Measurements from ENCODE around the gene PDGFB.
A peak's percentile ranks its signal among the peaks of the same experiment; 100 is the strongest.

Gene PDGFB

GRCh38 chr22:39253435-39254070, 8.8 kb upstream of the PDGFB start:
- H3K27ac Mint-ChIP-seq = no peak overlapping the region
- peaks cover 31% of the 10 kb centered on the region for H3K4me1 Mint-ChIP-seq
- CTCF ChIA-PET = interaction anchor here (0.8 to 1.0 kb wide), 2 partner anchors 63 to 383 kb away, joined by 3 read pairs; no protein-coding TSS in a partner anchor
- H3K36me3 Mint-ChIP-seq = no peaks in the 10 kb centered on the region
- DNase-seq = peak; percentile 51
- H3K4me3 Mint-ChIP-seq = no peak overlapping the region
- H3K27me3 Mint-ChIP-seq = peaks cover 88% of the 10 kb centered on the region
- H3K9me3 Mint-ChIP-seq = no peaks in the 10 kb centered on the region

DNA sequence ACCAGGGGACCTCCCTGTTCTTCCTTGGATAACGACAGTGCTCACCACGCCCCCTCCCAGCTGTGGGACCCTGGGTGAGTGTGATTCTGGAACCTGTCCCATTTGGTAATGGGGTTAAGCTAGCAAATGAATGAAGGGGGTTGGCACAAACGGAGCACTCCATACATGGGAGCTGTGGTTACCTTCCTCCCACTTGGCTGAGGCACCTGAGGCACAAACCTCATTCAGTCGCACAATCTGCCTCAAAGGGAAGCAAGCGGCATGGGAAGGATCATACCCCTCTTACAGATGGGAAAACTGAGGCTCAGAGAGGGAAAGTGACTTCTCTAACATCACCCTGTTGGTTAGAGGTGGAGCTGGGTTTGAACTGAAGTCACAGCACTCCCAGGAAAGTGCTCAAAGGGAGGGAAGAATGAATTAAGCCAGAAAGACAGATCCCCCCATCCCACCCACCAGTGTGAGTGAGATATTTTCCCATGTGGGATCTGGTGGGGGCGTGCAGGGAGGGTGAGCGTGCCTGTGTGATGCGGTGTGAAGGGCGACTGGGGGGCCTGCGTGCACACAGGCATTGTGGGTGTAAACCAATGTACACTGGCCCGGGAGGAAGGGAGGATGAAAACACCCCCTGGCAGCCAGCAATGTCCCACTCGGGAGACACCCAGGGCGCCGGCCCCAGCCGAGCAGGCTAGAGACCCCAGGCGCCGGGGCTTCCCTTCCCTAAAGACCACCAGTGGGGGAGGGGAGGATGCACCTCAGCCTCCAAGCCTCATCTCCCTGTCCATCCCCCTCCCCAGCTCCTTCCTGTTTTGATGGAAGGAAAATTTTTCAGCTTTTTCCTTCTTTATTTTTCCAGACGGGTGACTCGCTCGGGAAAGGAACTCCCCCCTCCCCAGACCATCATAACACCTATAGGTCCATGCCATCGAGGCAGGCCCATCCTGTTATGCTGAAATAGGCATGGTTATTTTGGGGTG, 8.0 kb upstream of the PDGFB start:
- CTCF ChIA-PET = interaction anchor here (0.8 to 1.0 kb wide), 2 partner anchors 64 to 382 kb away, joined by 3 read pairs; no protein-coding TSS in a partner anchor
- Mint-ChIP-seq H3K9me3 (no peaks in the 10 kb centered on the region), H3K4me3 (no peak overlapping the region), H3K27ac (no peak overlapping the region), H3K27me3 (peaks cover 93% of the 10 kb centered on the region), H3K4me1 (peaks cover 31% of the 10 kb centered on the region), H3K36me3 (no peaks in the 10 kb centered on the region)
- DNase-seq = no peak

DNA sequence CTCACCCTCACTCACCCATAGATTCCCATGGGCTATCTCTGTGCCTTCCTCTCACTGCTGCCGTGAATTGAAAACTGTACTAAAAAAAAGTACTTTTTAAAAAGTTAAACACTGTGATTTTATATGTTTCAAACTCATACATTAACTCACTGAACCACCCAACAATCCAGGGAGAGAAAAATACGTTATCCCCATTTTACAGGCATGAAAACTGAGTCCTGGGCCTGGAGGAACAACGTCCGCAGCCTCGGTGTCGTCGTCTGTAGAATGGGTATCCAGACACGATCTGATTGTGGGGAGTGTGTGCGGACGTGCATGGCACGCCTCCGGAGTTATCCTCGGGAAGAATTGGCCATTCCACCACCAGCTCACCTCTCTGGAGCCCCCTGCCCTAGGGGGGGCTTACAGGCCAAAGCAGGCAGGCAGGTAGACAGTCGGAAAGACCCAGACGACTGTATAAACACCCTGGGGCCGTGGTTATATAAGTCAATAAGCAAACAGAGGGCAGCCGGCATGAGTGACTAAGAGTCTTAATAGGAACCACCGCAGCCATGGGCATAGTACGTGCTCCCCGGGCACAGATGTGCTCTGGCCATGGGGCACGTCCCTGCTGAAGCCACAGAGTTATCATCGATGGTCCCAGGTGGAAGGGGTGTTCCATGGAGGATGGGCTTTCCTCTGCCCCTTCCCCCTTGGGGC, 7.1 kb upstream of the PDGFB start:
- Mint-ChIP-seq H3K4me1 (peaks cover 31% of the 10 kb centered on the region), H3K27ac (no peak overlapping the region), H3K36me3 (no peaks in the 10 kb centered on the region), H3K4me3 (no peak overlapping the region), H3K9me3 (no peaks in the 10 kb centered on the region), H3K27me3 (peaks cover 93% of the 10 kb centered on the region)
- CTCF ChIA-PET = no interaction called here
- no peak for DNase-seq

DNA sequence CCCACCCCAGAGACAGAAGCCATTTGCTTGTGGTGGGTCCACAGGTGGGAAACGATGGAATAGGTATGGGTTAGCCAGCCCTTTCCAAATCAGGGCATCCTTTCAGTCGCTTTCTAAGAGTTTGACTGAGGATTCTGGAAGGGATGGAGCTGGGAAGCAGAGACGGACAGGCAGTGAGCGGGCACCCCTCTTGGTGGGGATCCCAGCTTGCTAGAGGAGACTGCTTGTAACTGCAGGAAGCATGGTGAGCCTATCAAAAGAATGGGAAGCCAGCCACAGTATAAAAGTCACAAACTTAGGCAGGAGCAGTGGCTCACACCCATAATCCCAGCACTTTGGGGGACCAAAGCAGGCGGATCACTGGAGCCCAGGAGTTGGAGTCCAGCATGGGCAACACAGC, 6.1 kb upstream of the PDGFB start:
- H3K9me3 Mint-ChIP-seq = no peaks in the 10 kb centered on the region
- H3K27ac Mint-ChIP-seq = no peak overlapping the region
- CTCF ChIA-PET = no interaction called here
- no peak overlapping the region for H3K4me3 Mint-ChIP-seq
- no peaks in the 10 kb centered on the region for H3K36me3 Mint-ChIP-seq
- peaks cover 95% of the 10 kb centered on the region for H3K27me3 Mint-ChIP-seq
- H3K4me1 Mint-ChIP-seq = peaks cover 29% of the 10 kb centered on the region
- DNase-seq = no peak

- Mint-ChIP-seq H3K9me3 (no peaks in the 10 kb centered on the region), H3K4me3 (no peak overlapping the region), H3K27me3 (peaks cover 95% of the 10 kb centered on the region), H3K27ac (no peak overlapping the region), H3K4me1 (peaks cover 24% of the 10 kb centered on the region), H3K36me3 (no peaks in the 10 kb centered on the region)
- no peak for DNase-seq
- CTCF ChIA-PET = no interaction called here
These were observed 5.3 kb upstream of the PDGFB start for GRCh38 chr22:39250131-39250530.

GRCh38 chr22:39249086-39249704, 4.4 kb upstream of the PDGFB start:
- H3K36me3 Mint-ChIP-seq = peaks cover under 1% of the 10 kb centered on the region
- no peak overlapping the region for H3K27ac Mint-ChIP-seq
- no peak overlapping the region for H3K4me3 Mint-ChIP-seq
- no peaks in the 10 kb centered on the region for H3K9me3 Mint-ChIP-seq
- CTCF ChIA-PET = no interaction called here
- H3K4me1 Mint-ChIP-seq = peaks cover 18% of the 10 kb centered on the region
- no peak for DNase-seq
- H3K27me3 Mint-ChIP-seq = peaks cover 97% of the 10 kb centered on the region

- H3K27ac Mint-ChIP-seq = no peak overlapping the region
These were observed 3.5 kb upstream of the PDGFB start for GRCh38 chr22:39248254-39248653.

DNA sequence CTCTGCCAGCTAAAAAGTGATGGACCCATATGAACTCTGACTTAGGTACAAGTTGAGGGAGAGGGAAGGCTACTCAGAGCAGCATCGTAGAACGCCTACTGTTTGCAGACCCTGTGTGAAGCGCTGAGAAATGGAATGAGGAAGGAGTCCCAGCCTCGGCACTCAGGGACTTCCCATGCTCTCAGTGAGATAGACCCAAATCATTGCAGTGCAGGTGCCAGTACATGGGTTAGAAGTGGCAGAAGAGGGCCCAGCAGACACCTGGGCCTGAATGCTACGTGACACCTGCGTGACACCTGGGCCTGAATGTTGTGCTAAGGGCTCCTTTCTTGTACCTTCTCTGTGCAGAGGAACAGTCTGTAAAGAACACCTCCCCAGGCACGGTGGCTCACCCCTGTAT, 2.6 kb upstream of the PDGFB start:
- Mint-ChIP-seq H3K9me3 (no peaks in the 10 kb centered on the region), H3K4me1 (peaks cover 14% of the 10 kb centered on the region), H3K27me3 (peaks cover 98% of the 10 kb centered on the region), H3K4me3 (no peak overlapping the region), H3K36me3 (peaks cover 1% of the 10 kb centered on the region), H3K27ac (no peak overlapping the region)
- CTCF ChIA-PET = no interaction called here
- DNase-seq = no peak

More at GRCh38 chr22:39248254-39248653, 3.5 kb upstream of the PDGFB start:
- H3K36me3 Mint-ChIP-seq = peaks cover 1% of the 10 kb centered on the region
- CTCF ChIA-PET = no interaction called here
- H3K4me3 Mint-ChIP-seq = no peak overlapping the region
- H3K4me1 Mint-ChIP-seq = peaks cover 16% of the 10 kb centered on the region
- no peak for DNase-seq
- H3K9me3 Mint-ChIP-seq = no peaks in the 10 kb centered on the region
- peaks cover 99% of the 10 kb centered on the region for H3K27me3 Mint-ChIP-seq

DNA sequence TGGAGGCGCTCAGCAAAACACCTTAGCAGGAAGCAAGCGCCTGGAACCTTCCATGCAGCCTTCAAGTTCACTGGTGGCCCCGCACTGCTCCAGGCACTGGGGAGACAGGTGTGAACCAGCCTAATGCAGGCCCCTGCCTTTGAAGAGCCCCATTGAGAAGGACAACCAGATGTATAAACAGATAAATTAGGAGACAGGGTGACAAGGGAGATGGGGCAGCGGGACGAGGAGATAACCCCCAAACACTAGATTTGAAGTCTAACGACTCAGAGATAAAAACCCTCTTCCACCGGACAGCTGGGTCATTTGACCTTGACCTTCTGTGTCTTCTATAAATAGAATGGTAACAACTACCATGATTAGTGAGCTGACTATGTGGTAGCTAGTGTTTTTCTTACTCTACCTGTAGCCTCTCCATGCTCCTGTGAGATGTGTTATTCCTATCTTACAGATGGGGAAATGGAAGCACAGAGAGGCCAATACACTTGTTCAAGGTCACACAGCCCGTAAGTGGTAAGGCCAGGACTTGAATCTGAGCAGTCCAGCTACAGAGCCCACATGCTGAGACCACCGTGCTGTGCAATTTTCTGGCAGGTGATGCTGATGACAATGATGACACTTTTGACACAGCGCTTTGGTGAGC, 2.0 kb upstream of the PDGFB start:
- H3K27me3 Mint-ChIP-seq = peaks cover 97% of the 10 kb centered on the region
- H3K9me3 Mint-ChIP-seq = no peaks in the 10 kb centered on the region
- H3K4me1 Mint-ChIP-seq = peaks cover 14% of the 10 kb centered on the region
- no peak overlapping the region for H3K27ac Mint-ChIP-seq
- CTCF ChIA-PET = no interaction called here
- H3K4me3 Mint-ChIP-seq = no peak overlapping the region
- H3K36me3 Mint-ChIP-seq = peaks cover 1% of the 10 kb centered on the region
- DNase-seq = no peak

DNA sequence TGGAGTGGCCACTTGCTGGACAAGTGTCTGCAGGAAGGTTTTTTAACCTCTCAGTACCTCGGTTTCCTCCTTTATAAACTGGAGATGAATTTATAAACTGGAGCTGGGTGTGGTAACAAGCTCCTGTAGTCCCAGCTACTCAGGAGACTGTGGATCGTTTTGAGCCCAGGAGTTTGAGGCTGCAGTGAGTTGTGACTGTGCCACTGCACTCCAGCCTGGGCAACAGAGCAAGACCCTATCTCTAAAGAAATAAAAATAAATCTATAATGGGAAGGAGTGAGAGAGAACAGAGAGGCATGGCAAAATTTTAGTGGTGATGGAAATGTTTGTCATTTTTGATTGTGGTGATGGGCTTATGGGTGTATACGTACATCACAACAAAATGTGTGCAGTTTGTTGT, 1.4 kb upstream of the PDGFB start:
- no peak overlapping the region for H3K4me3 Mint-ChIP-seq
- H3K27me3 Mint-ChIP-seq = peaks cover 97% of the 10 kb centered on the region
- H3K9me3 Mint-ChIP-seq = no peaks in the 10 kb centered on the region
- H3K27ac Mint-ChIP-seq = no peak overlapping the region
- peaks cover 20% of the 10 kb centered on the region for H3K4me1 Mint-ChIP-seq
- CTCF ChIA-PET = no interaction called here
- H3K36me3 Mint-ChIP-seq = peaks cover 1% of the 10 kb centered on the region
- DNase-seq = no peak

DNA sequence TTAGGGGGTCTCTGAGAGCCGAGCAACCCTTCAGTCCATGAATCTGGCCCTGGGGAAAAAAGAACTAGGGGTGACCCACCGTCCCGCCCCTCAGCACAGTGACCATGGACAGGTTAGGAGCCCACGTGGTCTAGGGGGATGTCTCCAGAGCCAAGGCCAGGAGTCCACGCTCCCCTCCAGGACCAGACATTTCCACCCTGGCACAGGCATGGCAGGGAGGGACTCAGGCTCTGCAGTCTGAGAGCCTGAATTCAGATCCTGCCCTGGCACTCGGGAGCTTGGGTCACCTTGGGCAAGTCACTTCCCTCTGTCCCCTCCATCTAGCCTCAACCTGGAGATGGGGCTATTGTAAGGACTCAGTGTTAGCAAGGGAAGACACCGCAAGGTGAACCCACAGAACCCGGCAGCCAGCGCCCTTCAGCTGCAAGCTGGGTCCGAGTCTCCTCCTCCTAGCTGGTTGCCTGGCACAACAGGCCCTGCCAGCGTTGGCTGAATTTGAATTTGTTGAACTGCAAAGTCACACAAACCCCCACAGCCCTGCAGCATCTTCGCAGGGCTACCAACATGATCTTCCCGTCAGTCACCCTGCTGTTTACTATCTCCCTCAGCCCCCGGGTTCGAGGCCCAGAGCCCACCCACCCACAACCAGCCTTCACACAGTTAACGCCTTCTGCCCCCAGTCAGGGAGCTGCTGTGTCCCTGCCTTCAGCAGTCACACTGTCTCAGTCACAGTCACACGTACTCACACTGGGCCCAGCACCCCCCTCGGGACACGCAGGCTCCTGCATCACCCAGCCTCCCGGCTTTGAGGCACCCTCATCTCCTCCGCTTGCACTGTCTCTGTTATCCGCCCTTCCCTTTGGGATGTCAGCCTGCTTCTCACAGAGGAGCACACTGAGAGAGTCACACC, 603 bp upstream of the PDGFB start:
- H3K27me3 Mint-ChIP-seq = peaks cover 97% of the 10 kb centered on the region
- peaks cover 29% of the 10 kb centered on the region for H3K4me1 Mint-ChIP-seq
- H3K4me3 Mint-ChIP-seq = peak overlapping the region; percentile 48
- peaks cover 1% of the 10 kb centered on the region for H3K36me3 Mint-ChIP-seq
- CTCF ChIA-PET = interaction anchor here (0.6 to 1.4 kb wide), 2 partner anchors 74 to 250 kb away, joined by 3 read pairs; no protein-coding TSS in a partner anchor
- no peak for DNase-seq
- no peak overlapping the region for H3K27ac Mint-ChIP-seq
- H3K9me3 Mint-ChIP-seq = no peaks in the 10 kb centered on the region

GRCh38 chr22:39244136-39244495, 666 bp downstream of the PDGFB start:
- Mint-ChIP-seq H3K36me3 (peaks cover 1% of the 10 kb centered on the region), H3K27me3 (peaks cover 97% of the 10 kb centered on the region), H3K27ac (no peak overlapping the region), H3K4me1 (peaks cover 39% of the 10 kb centered on the region), H3K4me3 (peak overlapping the region; percentile 64), H3K9me3 (no peaks in the 10 kb centered on the region)
- DNase-seq = no peak
- CTCF ChIA-PET = no interaction called here

Data from activated naive CD4-positive, alpha-beta T cell treated with anti-CD3 and anti-CD28 coated beads, Interleukin-2, amount 10 ng/mL, durations not matched to agents 7 days and 5 days (primary cell).